Mucosa of stomach (tissue), 1 donor: ENCODE results near the gene MEGF11.
"Not testable (repeated sequence)": the region's sequence is repeated elsewhere in the genome, so short reads cannot be mapped to it uniquely, and the experiment has no call there.

ENCODE experiments used
- H3K27me3 ChIP-seq: one replicate; pipeline ENCODE4 v1.7.0; 2013; ENCODE audit warnings: mild to moderate bottlenecking, low read length; ENCODE audit not compliant: control insufficient read depth, insufficient read depth
- H3K36me3 ChIP-seq: one replicate; pipeline ENCODE4 v1.7.0; 2013; ENCODE audit warnings: low read length; ENCODE audit not compliant: control insufficient read depth, insufficient read depth
- H3K4me1 ChIP-seq: one replicate; pipeline ENCODE4 v1.7.0; 2013; ENCODE audit warnings: mild to moderate bottlenecking, low read length; ENCODE audit not compliant: control insufficient read depth, insufficient read depth
- H3K4me3 ChIP-seq: one replicate; pipeline ENCODE4 v1.7.0; 2013; ENCODE audit warnings: low read length
- H3K9ac ChIP-seq: one replicate; pipeline ENCODE4 v1.7.0; 2013; ENCODE audit warnings: mild to moderate bottlenecking, low read length, moderate library complexity
- H3K9me3 ChIP-seq: one replicate; pipeline ENCODE4 v1.7.0; 2013; ENCODE audit warnings: mild to moderate bottlenecking, low read length, moderate library complexity; ENCODE audit not compliant: control insufficient read depth
- donor health status: Pancreatic carcinoma.

Gene MEGF11

GRCh38 chr15:65980824-65981456 is 272.6 kb downstream of the MEGF11 start:
- Histone ChIP-seq H3K27me3 (peaks cover 21% of the 10 kb centered on the region), H3K9ac (no peak overlapping the region), H3K4me1 (peaks cover 17% of the 10 kb centered on the region), H3K4me3 (no peak overlapping the region), H3K36me3 (no peaks in the 10 kb centered on the region), H3K9me3 (no peaks in the 10 kb centered on the region)

GRCh38 chr15:65979837-65980236 is 273.7 kb downstream of the MEGF11 start:
- Histone ChIP-seq H3K4me1 (peaks cover 17% of the 10 kb centered on the region), H3K9ac (no peak overlapping the region), H3K27me3 (peaks cover 28% of the 10 kb centered on the region), H3K9me3 (no peaks in the 10 kb centered on the region), H3K4me3 (no peak overlapping the region), H3K36me3 (no peaks in the 10 kb centered on the region)

GRCh38 chr15:65979316-65979715 is 274.2 kb downstream of the MEGF11 start:
- H3K4me3 ChIP-seq = no peak overlapping the region
- H3K27me3 ChIP-seq = peaks cover 29% of the 10 kb centered on the region
- no peaks in the 10 kb centered on the region for H3K9me3 ChIP-seq
- H3K9ac ChIP-seq = no peak overlapping the region
- H3K4me1 ChIP-seq = peaks cover 17% of the 10 kb centered on the region
- H3K36me3 ChIP-seq = no peaks in the 10 kb centered on the region

GRCh38 chr15:65978110-65978509 is 275.4 kb downstream of the MEGF11 start:
- peaks cover 22% of the 10 kb centered on the region for H3K27me3 ChIP-seq
- no peaks in the 10 kb centered on the region for H3K36me3 ChIP-seq
- H3K9ac ChIP-seq = no peak overlapping the region
- no peak overlapping the region for H3K4me3 ChIP-seq
- no peaks in the 10 kb centered on the region for H3K9me3 ChIP-seq
- H3K4me1 ChIP-seq = peaks cover 17% of the 10 kb centered on the region

GRCh38 chr15:65976196-65976595 is 277.4 kb downstream of the MEGF11 start:
- H3K4me3 ChIP-seq, H3K27me3 ChIP-seq, H3K36me3 ChIP-seq, H3K4me1 ChIP-seq, H3K9me3 ChIP-seq, H3K9ac ChIP-seq: not testable (repeated sequence)

- no peaks in the 10 kb centered on the region for H3K36me3 ChIP-seq
- H3K9me3 ChIP-seq = no peaks in the 10 kb centered on the region
- H3K4me1 ChIP-seq = no peaks in the 10 kb centered on the region
- no peak overlapping the region for H3K9ac ChIP-seq
- H3K4me3 ChIP-seq = no peak overlapping the region
- peaks cover 14% of the 10 kb centered on the region for H3K27me3 ChIP-seq
Measured at GRCh38 chr15:65971741-65971995, 281.9 kb downstream of the MEGF11 start.

GRCh38 chr15:65970937-65971740 is 282.4 kb downstream of the MEGF11 start:
- no peak overlapping the region for H3K9ac ChIP-seq
- H3K36me3 ChIP-seq = no peaks in the 10 kb centered on the region
- no peaks in the 10 kb centered on the region for H3K4me1 ChIP-seq
- peaks cover 14% of the 10 kb centered on the region for H3K27me3 ChIP-seq
- H3K4me3 ChIP-seq = no peak overlapping the region
- no peaks in the 10 kb centered on the region for H3K9me3 ChIP-seq

GRCh38 chr15:65969865-65970816 is 283.4 kb downstream of the MEGF11 start:
- H3K36me3 ChIP-seq = no peaks in the 10 kb centered on the region
- H3K9ac ChIP-seq = no peak overlapping the region
- peaks cover 11% of the 10 kb centered on the region for H3K27me3 ChIP-seq
- no peak overlapping the region for H3K4me3 ChIP-seq
- no peaks in the 10 kb centered on the region for H3K9me3 ChIP-seq
- no peaks in the 10 kb centered on the region for H3K4me1 ChIP-seq

- Histone ChIP-seq H3K4me3 (no peak overlapping the region), H3K27me3 (peaks cover 7% of the 10 kb centered on the region), H3K4me1 (no peaks in the 10 kb centered on the region), H3K9me3 (no peaks in the 10 kb centered on the region), H3K9ac (no peak overlapping the region), H3K36me3 (no peaks in the 10 kb centered on the region)
Measured at GRCh38 chr15:65968511-65968910, 285.0 kb downstream of the MEGF11 start.

- H3K9ac ChIP-seq = no peak overlapping the region
- H3K36me3 ChIP-seq = no peaks in the 10 kb centered on the region
- H3K4me1 ChIP-seq = no peaks in the 10 kb centered on the region
- H3K27me3 ChIP-seq = peaks cover 7% of the 10 kb centered on the region
- no peak overlapping the region for H3K4me3 ChIP-seq
- H3K9me3 ChIP-seq = no peaks in the 10 kb centered on the region
Measured at GRCh38 chr15:65964792-65965433, 288.6 kb downstream of the MEGF11 start.

- no peaks in the 10 kb centered on the region for H3K4me1 ChIP-seq
- no peaks in the 10 kb centered on the region for H3K36me3 ChIP-seq
- H3K27me3 ChIP-seq = no peaks in the 10 kb centered on the region
- H3K4me3 ChIP-seq = no peak overlapping the region
- H3K9me3 ChIP-seq = no peaks in the 10 kb centered on the region
- no peak overlapping the region for H3K9ac ChIP-seq
Measured at GRCh38 chr15:65963911-65964482, 289.6 kb downstream of the MEGF11 start.
